Activated CD8-positive, alpha-beta memory T cell treated with anti-CD3 and anti-CD28 coated beads for 24 hours (primary cell): ENCODE results near the gene SH3BGR.

Experiments
- DNase-seq: peaks from one replicate; pipeline ENCODE4 v3.0.0-alpha.2; 2020

The SH3BGR gene

DNA sequence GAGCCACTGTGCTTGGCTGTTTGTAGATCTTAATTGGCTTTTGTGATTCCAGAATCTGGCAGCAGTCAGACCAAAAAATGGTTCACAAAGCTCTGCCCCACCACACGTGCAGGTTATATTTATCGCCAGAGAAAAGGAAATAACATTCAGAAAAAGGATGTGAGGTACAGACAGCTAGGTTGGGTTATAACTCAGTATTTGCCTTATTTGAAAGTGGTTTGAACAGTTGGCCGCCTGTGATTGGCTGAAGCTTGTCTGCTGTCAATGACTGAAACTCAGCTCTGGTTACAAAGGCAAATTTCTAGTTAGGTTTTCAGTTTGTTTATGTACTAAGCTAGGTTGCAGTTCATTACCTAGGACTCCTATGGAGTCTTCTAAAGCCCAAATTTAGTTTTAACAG lies 9.6 kb downstream of the SH3BGR start:
- DNase-seq, result no peak

DNA sequence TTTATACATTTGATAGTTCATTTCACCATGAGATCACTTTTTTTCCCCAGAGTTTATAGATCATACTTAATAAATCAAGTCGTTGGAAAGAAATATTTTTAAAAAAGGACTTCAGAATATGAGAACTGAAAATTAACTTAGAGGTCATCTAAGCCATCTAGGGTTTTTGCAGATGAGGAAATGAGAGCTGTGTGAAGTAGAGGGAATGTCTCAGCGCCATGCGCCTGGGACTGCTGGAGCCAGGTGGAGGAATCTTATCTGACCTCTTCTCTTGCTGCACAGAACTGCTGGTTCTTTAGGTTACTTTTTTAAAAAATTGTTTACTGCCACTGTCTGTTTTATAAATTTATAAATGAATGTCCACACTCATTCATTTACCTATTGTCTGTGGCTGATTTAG lies 11.5 kb downstream of the SH3BGR start:
- DNase-seq, result no peak

DNA sequence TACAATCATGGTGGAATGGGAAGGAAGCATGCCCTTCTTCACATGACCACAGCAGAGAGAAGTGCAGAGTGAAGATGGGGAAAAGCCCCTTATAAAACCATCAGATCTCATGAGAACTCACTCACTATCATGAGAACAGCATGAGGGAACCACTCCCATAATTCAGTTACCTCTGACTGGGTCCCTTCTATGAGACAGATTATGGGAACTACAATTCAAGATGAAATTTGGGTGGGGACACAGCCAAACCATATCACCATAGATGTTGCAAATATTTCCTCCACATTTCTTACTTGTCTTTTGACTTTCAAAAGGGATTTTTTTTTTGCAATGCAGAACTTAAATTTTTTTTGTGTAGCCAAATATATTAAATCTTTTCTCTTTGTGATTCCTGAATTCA lies 14.8 kb downstream of the SH3BGR start:
- no peak for DNase-seq

DNA sequence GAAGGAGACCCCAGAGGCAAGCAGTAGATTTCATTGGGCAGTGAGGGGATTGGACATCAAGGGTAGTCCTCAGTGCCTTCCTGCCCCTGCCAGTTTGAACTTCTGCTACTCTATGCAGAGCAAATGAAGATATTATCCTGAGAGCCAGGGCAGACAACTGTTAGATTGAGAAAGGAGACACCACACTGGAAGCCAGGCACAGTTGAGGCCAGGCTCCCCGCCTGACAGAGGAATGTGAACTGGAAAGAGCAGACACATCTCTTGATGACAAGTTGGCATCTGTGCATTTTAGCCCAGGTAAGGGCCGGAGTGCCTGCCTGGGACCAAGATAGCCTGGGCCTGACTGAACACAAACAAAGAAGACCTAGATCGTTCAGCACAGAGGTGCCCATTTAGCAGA lies 16.0 kb downstream of the SH3BGR start:
- DNase-seq, result no peak

DNA sequence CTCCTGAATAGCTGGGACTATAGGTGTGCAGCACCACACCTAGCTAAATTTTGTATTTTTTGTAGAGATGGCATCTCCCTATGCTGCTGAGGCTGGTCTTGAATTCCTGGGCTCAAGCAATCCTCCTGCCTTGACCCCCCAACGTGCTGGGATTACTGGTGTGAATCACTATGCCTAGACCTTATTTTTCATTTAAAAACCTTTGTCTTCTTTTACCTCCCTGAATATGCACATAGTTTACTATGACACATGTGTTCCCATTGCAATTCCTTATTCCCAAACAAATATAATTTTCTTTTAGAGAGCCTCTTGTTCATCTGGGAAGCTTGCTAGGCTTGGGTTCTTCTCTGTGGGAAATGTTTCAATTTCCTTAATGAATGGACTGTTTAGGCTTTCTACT lies 16.8 kb downstream of the SH3BGR start:
- DNase-seq, result no peak

DNA sequence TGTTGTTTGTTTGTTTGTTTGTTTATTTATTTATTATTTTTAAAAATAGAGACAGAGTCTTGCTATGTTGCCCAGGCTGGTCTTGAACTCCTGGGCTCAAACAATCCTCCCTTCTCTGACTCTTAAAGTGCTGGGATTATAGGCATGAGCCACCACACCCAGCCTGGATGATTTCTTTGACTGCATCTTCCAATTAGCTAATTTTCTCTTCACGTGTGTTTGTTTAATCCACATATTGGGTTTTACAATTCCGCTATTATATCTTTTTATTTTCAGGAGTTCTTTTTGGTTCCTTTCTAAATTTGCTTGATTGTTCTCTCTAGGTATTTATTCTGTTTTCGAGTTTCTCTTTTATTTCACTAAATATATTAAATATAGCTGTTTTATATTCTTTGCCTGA lies 19.8 kb downstream of the SH3BGR start:
- DNase-seq, result no peak

DNA sequence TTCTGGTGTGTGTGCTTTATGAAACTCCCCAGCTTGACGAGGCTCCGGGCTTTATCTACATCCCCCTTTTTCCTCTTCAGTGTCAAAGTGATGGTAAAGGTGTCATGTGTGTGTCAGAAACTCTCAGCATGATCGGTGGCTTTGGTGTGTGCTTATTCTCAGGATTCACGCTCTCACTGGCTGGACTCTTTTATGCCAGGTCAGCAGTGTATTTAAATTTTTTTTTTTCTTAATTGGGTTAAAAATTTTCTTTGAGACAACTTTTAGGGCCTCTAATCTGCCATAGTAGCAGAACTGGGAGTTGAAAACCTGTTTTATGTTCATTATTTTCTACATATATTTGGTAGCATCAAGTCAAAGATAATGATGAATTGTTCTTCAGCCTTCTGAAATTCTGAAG lies 21.0 kb downstream of the SH3BGR start:
- DNase-seq, result no peak

DNA sequence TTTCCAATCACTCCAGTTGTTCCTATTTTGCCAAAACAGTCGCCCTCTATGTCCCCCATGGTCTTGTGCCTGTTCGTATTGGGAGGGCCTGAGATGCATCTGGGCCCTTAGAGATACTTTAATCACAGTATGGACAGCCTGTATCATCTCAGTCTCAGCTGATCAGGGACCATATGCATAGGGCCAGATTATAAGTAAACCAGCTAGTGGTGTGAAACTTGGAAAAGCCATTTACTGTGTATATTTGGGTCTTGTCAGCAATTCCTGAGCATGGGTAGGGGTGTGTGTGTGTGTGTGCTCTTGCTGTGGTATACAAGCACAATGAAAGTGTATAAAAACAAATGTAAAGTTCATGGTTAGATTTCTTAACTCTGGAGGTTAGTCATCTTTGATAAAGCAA lies 22.8 kb downstream of the SH3BGR start:
- no peak for DNase-seq

DNA sequence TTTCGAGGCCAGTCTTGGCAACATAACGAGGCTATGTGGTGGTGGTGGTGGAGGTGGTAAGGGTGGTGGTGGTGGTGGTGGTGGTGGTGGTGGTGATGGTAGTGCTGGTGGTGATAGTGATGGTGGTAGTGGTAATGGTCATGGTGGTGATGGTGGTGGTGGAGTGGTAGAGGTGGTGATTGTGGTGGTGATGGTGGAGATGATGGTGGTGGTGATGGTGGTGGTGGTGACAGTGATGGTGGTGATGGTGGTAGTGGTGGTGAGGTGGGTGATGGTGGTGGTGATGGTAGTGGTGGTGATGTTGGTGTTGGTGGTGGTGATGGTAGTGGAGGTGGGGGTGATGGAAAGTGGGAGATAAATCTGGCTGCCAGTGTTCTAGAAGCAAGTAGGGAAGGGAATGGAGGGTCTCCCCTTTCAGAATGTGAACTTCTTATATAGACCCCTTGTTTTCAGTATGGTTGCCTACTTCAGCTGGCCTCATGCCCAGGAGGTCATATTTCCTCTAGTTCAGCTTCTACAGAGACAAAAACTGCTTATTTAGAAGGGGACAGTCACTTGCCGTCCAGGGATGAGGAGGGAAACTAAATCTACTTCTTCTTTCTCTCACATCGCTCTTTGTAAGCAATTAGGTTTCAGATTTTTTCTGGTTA lies 27.5 kb downstream of the SH3BGR start:
- DNase-seq, result no peak

DNA sequence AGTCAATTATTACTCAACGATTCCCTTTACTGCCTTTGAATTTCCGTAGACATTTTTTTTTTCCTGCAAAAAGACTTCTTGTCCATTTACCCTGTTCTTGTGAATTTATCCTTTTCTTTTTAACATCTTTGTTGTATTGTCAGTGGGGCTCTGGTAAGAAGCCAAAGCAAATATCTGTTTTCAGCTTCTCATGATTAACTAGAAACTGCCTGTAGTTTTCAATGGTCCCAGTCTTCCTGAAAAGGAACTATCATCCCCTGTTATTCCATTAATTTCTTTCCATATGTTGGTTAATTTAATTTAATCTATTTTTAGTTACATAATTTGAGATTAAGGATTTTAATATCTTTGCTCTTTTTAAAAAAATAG lies 28.0 kb downstream of the SH3BGR start:
- DNase-seq, result no peak

DNA sequence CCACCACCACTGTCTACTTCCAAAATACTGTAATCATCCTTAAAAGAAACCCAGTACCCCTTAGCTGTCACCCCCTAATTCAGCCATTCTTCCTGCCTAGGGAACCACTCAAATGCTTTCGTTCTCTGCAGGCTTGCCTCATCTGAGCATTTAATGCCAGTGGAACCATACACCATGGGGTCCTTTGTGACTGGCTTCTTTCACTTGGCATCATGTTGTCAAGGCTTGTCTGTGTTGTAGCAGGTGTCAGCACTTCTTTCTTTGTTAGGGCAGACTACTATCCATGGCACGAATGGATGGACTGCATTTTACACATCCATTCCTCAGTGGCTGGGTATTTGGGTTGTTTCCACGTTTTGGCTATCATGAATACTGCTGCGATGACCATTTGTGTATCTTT lies 28.5 kb downstream of the SH3BGR start:
- DNase-seq, result no peak

DNA sequence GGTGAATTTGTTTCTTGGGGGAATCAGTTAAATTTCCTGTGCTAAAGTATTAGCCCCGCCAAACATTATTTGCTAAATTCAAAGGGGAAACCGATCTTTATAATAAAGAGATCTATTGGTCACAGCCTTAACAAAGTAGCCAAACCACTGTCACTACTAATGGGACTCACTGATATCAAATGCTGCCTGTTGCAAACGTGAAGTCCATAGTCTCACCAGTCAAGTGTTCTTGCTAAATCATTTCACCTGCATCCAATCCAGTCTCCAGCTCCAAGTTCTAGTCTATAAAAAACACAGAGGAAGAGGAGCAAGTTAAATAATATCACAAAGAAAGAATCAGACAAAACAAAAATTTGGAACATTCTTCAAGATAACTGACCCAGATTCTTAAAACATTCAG lies 30.1 kb downstream of the SH3BGR start:
- no peak for DNase-seq

DNA sequence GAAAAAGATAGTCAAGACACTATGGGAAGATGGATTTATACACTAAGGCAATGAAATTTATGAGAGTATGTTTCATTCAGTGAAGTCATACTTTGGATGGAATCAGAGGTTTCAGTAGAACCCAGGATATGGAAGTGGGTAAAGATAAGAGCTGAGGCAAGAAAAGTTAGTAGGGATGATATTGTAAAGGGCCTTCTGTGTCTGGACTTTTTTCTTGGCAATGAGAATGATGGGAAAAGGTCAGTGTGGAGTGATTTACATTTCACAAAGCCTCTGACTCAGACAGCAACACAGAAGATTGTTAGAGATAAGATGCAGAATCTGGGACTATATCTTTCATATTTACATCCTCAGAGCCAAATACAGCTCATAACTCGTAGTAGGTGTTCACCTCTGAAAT lies 32.1 kb downstream of the SH3BGR start:
- no peak for DNase-seq

DNA sequence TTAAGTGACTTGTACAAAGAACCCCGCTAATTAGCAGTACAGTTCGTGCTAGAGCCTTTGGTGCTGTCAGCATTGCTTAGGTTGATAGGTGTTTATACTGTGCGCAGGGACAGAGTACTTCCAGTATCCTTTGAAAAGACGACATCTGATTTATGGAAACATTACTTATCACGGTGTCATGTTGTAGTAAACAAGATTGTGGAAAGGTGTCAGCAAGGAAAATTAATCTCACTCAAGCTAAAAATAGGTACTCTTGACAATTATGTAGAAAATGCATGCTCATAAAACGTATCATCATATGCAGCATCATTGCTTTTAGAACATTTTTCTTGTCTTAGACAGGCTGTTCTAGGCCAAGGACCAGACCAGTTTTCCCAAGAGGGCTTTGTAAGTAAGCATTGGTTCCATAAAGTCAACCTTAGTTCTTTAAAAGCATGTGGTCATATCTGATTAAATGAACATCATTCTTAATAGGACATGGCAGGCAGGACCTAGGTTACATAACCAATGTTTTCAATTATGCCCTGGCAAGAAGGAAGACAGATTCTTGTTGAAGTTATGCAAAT lies 33.0 kb downstream of the SH3BGR start:
- no peak for DNase-seq

DNA sequence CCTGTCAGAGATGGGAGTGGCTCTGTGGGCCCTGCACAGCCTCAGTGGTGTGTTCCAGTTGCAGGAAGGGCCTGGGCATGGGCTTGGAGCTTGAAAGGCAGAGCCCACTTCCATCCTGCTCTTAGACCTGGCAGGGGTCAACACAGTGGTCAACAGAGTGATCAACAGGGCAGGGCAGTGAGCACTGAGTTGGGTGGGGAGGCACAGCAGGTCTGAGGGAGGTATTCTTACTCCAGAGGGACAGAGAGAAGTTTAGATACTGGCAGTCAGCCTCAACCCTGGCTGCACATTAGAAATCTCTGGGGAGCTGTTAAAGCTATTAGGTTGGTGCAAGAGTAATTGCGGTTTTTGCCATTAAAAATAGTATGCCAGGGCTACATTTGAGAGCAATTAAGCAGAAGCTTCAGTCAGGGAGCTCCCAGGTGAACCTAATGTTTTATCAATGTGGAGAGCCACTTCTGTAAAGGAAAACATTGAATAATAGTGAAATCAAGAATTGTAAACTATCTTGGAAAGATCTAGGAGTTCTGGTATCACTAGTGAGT lies 37.7 kb downstream of the SH3BGR start:
- no peak for DNase-seq

DNA sequence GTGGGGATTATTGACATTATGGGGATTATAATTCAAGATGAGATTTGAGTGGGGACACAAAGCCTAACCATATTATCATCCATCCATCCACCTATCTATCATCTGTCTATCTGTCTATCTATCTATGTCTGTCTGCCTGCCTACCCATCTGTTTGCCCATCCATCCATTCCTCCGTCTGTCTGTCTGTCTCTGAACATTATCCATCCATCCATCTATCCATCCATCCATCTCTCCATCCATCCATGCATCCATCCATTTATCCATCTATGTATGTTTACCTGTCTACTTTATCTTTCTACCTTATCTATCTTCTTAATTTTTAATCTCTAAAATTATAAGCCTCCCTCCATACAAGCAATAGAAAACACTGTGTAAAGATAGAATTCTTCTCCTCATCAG lies 47.4 kb downstream of the SH3BGR start:
- no peak for DNase-seq

DNA sequence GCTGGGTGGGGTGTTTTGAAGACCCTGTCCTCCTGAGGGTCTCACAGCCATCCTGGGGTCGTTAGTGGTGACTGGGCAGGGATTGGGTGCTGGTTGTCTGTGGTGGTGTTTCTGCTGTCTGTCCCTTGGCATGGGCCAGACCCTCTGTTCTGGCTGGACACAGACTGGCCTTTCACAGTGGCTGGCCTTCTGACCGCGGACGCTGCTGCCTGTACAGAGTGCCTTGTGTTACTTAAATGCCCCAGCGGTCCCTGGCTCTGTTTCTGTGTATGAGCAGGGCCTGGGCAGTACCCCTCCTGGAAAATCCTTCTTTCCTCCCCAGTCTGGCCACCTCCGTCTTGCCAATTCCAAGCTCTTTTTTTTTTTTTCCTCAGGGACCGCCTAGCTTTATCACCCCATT lies 50.9 kb downstream of the SH3BGR start:
- no peak for DNase-seq

DNA sequence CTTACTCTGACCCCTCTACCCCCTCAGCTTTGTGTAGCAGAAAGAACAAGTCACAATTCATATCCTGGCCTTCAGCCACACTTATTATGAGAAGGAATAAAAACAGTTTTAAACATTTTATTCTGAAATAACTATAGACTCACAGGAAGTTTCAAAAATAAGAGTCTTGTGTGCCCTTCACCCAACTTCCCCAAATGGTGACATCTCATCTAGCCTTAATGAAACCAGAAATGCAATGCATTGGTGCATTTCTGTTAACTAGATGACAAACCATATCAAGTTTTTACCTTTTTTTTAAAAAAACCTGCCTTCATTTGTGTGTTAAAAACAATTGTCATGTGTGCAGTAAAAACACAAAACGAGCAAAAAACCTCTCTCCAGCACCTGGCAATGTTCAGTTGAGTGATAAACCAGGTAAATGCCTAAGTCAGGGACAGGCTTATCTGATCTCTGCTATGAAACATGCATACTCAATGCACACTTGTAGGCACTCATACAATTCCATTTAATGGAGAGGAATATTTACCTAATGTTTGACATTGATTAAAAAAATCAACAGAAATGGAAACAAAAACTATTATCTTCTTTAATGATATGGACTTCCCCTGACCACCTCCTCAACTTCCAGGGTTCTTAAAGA lies 51.5 kb downstream of the SH3BGR start:
- DNase-seq, result no peak

DNA sequence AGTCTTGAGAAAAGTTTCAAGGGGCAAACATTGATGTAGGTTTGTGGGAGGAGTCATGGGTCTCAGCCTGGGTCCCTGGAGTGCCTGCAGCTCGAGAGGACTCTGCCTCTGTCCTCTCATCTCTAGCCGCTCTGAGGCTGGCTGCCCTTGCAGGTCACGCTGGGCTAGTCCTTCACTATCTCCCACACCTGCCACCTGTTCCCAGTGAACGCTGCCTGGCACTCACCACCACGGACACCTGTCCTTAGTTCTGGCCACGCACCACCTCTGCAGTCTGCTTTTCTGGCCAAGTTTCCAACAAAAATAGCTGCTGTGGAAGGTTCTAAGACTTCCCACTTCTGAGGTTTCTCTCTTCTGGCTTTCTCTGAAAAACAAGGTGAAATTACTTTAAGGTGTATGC lies 52.5 kb downstream of the SH3BGR start:
- DNase-seq, result no peak

DNA sequence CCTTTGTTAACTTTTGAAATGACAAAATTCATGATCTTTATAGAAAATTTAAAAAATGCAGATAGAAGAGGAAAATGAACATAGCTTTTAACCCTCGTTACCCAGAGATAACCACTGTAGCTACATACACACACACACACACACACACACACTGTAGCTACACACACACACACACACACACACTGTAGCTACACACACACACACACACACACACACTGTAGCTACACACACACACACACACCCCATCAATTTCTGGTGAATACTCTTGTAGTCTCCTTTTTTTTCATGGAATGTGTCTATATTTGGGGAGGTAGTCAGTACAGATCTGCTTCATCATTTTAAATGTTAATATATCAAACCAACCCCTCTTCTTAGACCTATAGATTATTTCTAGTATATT lies 58.5 kb downstream of the SH3BGR start:
- no peak for DNase-seq

DNA sequence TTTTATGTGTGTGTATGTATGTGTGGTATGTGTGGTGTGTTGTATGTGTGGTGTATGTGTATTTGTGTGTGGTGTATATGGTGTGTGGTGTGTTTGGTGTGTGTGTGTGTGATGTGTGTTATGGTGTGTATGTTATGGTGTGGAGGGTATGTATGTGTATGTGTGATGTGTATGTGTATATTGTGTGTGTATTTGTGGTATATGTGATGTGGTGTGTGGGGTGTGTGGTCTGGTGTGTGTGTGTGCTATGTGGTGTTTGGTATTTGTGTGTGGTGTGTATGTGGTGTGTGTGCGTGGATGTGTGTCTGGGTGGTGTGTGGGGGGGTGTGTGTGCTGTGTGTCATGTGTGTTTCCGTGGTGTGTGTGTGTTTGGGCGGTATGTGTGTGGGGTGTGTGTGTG lies 59.3 kb downstream of the SH3BGR start:
- no peak for DNase-seq

DNA sequence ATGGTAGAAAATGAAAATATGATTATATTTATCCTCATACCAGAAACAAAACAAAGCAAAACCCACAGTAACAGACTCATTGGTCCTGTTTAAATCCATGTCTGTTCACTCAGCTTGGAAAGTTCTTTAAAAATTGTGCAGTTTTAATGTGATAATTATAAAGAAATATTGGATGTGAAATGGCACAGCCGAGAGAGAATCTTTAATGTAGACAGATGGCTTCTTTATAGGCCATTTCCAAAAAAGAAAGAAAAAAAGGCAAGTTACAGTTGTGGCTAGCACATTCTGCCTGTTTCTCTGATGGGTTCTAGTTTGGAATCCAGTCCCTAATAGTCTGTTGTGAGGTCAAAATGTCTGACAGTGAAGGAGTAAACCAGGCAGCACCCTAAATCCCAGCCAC lies 62.0 kb downstream of the SH3BGR start:
- DNase-seq, result no peak

DNA sequence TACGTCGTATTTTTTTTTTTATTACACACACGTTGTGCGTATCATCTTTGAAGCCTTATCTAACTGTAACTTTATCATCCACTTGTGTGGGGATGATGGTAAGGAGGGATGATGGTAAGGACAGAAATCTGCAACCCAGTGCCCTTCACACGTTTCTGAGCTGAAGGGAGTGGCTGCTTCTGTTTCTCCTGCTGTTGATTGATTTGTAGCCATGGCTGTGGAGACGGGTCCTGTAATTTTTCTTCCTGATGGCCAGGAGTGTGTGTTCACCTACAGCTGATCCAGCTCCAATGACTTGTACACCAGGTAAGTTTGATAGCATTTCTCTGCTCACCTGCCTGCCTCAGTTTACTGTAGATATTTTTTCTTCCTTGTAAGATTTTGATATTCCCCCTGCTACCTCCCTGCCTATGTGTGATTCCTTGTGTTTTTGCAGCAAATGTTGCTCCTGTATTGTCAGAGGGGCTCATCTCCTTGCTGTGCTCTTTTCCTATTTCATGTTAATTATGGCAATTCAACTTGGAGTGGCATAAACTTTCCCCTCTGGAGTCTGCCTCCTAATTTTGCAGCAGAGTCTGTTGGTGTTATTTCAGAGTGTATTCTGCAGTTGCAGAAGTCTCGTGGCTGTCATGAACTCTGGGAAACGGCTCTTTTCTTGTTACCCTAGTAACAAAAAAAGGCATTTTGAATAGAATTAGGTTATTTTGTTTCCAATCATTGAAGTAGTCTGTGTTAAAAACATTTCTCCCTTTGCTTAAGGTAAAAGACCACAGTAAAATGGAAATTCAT lies 64.1 kb downstream of the SH3BGR start:
- no peak for DNase-seq
